GM18499 (cell line): Measurements from ENCODE around the gene ATP5PF.
"Not testable (repeated sequence)": the region's sequence is repeated elsewhere in the genome, so short reads cannot be mapped to it uniquely, and the experiment has no call there.

ENCODE experiments used
- ATAC-seq: cut with Tn5 transposase; IDR thresholded peaks from one replicate; pipeline ENCODE4 v1.9.1; 2021; ENCODE audit warnings: moderate number of reproducible peaks; ENCODE audit not compliant: insufficient read depth, unreplicated experiment

The ATP5PF gene, protein sequence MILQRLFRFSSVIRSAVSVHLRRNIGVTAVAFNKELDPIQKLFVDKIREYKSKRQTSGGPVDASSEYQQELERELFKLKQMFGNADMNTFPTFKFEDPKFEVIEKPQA

GRCh38 chr21:25734904-25735645 is at the start of gene ATP5PF, which contains the start of gene GABPA:
TSS of gene ATP5PF (minus strand) at chr21:25734904. CDS start at chr21:25729794, 5,110 bp downstream.
TSS of gene GABPA (plus strand) at chr21:25734972. CDS start at chr21:25741599, 6,627 bp downstream.
- ATAC-seq, result peak; percentile 78

GRCh38 chr21:25778126-25778875 is 43.6 kb upstream of the ATP5PF start:
- not testable (repeated sequence) for ATAC-seq

DNA sequence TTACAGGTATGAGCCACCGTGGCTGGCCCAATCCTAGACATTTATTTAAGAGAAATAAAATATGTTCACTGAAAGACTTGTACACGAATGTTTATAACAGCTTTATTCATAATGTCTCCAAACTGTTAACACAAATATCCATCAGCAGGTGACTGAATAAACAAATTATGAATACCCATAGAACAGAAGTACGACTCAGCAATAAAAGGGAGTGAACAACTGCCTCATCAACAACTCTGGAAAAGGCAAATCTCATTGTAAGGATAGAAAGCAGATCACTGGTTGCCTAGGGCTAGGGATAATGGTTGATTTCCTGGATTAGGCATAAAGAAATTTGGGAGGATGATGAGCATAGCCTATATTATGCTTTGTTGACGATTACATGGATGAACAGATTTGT is 41.7 kb upstream of the ATP5PF start:
- no peak for ATAC-seq

DNA sequence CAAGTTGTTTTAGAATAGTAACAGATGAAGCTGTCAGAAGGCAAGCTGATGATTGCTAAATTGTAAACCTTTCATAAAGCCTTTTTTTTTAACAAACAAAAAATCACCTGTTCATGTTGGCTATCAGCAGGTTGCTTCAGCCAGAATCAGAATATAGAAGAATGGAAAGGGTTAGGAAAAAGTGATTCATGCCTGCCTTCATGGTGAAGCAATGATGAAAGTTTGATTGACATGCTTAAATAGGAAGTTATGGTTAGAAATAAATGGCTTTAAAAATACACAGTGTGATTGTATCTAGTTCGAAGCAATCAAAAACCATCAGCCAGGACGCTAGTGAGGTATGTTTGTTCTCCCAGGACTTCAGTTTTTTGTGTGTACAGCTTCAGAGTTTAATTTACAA is 38.0 kb upstream of the ATP5PF start:
- no peak for ATAC-seq

DNA sequence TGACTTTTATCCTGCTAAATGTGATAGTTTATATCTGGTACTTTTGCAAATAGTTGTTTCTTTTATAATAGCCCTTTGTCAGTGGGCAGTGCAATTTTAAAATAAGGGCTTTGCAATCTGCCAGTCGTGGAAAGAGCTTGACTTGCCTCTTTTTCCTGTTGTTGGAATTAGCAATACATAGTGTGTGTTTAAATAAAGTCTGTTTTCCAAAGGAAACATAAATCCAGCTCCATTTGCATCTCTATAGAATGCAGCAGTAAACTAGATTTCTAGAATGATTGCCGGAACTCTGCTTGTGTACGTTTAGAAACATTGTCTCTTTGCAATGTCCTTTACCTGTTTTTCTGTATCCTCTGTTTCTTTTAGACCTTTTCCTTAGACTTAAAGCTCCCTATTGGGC is 33.2 kb upstream of the ATP5PF start:
- no peak for ATAC-seq

- ATAC-seq, result no peak
Measured at GRCh38 chr21:25764065-25764464, 29.4 kb upstream of the ATP5PF start.

- no peak for ATAC-seq
Measured at GRCh38 chr21:25760677-25761076, 26.0 kb upstream of the ATP5PF start.

- ATAC-seq, result no peak
Measured at GRCh38 chr21:25760061-25760460, 25.4 kb upstream of the ATP5PF start.

DNA sequence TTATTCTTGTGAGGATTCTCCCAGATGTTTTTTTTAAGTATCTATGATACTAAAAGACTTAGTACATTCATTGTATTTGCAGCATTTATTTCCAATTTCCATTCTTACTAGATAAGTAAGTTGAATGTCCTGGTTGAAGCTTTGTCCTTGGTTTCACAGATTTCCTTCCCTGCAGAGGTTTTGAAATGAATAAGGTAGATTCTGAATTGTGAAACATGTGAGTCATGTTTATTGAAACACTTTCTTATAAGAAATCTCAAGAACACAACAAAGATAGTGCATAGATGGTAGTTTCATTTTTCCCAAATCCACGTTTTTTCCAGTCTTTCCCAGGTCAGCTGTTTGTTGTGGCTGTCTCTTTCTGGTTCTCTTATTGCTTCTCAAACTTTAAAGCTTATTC is 24.9 kb upstream of the ATP5PF start:
- no peak for ATAC-seq

DNA sequence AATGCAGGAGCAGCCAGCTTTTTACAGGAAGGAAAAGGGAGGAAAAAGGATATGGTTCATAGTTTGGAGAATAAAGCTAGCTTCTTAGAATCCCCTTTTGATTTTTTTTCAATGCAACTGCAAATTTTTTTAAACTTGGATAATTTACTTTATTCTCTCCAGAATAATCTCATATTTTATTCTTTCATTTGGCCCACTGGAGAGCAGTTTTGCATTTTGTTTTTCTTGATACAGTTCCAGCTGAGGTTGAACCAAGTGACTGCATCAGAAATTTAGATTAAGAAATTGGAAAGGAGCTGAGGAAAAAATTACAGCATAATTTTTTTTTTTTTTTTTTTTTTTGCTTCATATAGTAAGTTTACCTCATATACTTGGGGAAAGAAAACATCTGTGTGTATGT is 22.8 kb upstream of the ATP5PF start:
- ATAC-seq, result no peak

GRCh38 chr21:25756190-25756932 is 21.7 kb upstream of the ATP5PF start:
- no peak for ATAC-seq

DNA sequence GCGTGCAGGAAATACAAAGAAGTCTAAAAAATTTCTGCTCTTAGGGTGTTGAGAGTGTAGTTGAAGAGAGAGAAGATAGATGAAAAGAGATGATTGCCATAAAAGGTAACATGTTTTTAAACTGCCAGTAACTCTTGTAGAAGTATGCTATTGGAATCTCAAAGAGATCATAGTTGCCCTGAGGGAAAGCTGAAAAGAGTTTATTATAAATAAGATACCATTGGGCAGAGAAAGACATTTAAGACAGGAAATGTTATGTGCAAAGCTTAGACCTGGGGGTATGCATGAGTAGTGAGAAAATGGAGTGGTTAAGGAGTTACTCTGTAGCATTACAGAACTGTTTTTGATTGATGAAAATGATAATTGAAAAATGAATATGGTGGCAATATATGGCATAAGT is 17.7 kb upstream of the ATP5PF start:
- ATAC-seq, result no peak

- no peak for ATAC-seq
Measured at GRCh38 chr21:25750085-25750484, 15.4 kb upstream of the ATP5PF start.

- ATAC-seq, result no peak
Measured at GRCh38 chr21:25744854-25745253, 10.2 kb upstream of the ATP5PF start.

- no peak for ATAC-seq
Measured at GRCh38 chr21:25742900-25743299, 8.2 kb upstream of the ATP5PF start.

DNA sequence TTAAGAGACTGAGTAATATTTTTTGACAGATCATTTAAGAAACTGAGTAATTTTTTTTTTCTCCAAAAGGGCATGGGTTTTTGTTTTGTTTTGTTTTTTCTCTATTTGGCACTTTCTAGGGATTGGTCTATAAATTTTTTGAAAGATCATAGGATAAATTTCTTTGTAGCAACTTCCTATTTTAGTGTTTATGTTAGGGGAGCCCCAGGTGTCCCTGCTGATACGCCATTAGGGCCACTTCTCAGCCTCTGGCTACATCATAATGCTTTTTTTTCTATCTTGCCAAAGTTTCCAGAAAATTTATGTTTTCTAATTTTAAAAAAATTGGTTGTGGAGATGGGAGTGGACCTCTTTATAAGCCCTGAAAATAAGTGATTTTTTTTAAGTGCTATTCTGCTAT is 2.7 kb upstream of the ATP5PF start:
- no peak for ATAC-seq

- no peak for ATAC-seq
Measured at GRCh38 chr21:25735646-25736597, 1.2 kb upstream of the ATP5PF start.

DNA sequence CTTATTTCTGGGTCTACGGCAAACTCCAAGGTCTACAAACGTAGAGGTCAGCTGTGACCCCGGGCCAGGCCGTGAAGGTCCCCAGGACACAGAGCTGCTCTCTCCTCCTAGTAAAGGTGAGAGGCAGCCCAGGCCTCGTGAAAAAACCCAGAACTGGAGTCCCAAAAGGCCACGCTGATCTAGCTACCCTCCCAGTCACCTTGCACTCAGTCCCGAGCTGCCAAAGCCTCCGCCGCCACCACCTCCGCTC is 125 bp downstream of the ATP5PF start:
- ATAC-seq, result peak; percentile 0

DNA sequence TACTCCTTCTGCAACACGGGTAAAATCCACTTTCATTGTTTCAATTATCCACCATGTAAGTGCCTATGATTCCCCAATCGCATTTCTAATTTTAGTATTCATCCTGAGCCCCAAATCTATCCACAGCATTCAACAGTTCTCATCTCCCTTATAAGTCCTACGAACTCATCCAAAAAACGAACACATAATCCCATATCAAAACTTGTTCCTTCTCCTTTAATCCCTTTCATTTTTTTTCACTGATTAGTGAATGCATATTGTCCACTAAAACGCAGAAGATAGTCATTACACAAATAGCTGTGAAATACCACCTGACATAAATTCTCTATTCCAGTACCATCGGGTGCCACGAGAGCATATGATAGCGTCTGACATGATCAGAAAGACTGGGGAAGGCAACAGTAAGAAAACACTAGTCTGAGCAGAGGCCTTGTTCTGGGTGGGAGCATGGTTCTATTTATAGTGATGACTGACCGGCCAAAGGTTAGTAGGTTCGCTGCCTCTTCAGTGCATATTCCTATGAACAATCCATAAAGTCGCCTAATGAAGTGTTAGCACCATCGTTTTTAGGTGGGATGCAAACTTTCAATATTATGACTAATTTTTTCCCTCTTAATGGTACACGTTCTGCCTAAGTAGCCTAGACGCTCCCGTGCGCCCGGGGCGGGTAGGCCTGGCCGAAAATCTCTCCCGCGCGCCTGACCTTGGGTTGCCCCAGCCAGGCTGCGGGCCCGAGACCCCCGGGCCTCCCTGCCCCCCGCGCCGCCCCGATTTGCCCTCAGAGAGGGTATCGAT is 648 bp downstream of the ATP5PF start:
- ATAC-seq, result peak; percentile 1
